Measurements from ENCODE around the gene CCNT1.
A peak's percentile ranks its signal among the peaks of the same experiment; 100 is the strongest.
"Not testable (repeated sequence)": the region's sequence is repeated elsewhere in the genome, so short reads cannot be mapped to it uniquely, and the experiment has no call there.

The CCNT1 gene

DNA sequence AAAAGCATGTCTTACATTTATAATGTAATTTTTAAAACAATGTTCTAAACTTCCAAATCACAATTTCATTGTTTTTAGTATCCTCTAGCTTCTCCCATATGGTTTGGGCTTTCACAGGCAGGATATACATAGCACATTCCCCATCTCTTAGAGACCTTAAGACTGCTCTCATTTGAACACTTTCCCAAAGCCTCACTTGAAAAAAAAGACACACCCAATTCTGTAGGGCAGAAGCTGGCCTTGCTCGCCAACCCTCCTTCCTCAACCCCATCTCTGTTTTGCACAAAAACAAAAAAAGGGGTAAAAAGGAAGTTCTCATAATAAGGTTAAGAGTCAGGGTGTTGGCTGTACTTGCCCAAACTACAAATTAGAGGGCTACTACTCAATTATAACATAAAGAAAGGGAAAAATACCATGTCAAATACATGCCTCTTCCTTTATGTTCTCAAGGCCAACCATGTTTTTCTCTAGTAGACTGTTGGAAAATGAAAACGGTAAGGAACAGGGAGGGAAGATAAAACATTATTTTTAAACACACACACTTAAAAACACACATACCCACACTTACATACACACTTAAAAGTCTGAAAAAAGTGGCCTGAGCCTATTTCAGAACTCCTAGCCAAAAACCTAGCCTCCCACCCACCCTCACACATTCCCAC is 24.6 kb downstream of the CCNT1 start:
- no peak for DNase-seq (ENCODE audit: low spot score)

DNA sequence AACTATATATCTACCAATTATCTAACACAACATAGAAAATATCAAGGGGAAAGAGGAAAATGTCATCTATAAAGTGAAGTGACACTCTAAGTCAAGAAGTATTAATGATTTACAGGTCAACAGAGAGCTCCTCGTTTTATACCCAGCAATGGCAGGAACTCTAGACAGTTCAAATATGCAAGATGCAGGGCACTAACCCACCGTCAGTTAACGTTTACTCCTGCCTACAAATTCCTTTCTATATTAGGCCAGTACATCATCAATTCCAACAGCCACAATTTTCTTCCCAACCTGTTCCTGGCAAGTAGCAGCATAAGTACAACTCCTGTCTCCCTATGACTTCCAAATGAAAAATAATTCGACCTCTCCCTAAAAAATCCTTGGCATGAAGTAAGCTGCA is 25.5 kb downstream of the CCNT1 start:
- DNase-seq (ENCODE audit: low spot score), result no peak

GRCh38 chr12:48690436-48690835 is 26.1 kb downstream of the CCNT1 start:
- no peak for DNase-seq (ENCODE audit: low spot score)

DNA sequence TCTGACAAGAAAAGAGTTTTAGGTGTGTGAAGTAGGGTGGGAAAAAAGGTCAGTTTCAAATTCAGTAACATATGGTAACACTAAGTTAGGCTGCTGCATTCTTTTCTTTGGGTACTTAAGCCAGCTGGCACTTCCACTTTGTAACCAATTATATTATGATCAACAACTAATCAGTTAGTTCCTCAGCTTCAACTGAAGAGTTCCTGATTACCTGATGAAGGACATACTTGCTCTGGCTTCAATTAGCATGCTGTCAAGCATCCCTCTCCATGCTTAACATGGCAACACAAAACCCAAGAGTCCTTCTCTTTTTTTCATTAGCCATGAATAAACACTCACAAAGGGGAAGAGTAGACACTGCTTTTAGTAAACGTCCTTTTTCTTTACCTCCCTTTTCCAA is 27.7 kb downstream of the CCNT1 start:
- DNase-seq (ENCODE audit: low spot score), result no peak

- DNase-seq (ENCODE audit: low spot score), result no peak
These were observed 28.9 kb downstream of the CCNT1 start for GRCh38 chr12:48687592-48687991.

DNA sequence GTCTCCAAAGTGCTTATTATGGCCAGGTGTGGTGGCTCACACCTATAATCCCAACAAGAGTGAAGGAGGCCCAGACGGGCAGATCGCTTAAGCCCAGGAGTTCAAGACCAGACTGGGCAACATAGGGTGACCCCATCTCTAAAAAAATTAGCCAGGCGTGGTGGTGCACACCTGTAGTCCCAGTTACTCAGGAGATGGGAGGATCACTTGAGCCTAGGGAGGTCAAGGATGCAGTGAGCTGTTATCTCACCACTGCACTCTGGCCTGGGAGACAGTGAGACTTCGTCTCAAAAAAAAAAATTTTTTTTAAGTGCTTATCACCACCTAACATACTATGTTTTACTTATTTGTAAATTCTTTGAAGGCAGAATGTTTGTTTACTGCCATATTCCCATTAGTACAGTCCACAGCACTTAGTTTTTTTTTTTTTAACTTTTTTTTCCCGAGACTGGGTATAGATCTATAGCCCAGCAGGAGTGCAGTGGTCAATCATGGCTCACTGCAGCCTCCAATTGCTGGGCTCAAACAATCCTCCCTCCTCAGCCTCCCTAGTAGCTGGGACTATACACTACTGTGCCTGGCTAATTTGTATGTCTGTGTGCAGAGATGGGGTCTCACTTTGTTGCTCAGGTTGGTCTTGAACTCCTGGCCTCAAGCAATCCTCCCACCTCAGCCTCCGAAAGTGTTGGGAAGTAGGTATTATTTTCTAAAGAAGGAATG is 29.7 kb downstream of the CCNT1 start:
- no peak for DNase-seq (ENCODE audit: low spot score)

- DNase-seq (ENCODE audit: low spot score), result no peak
These were observed 30.4 kb downstream of the CCNT1 start for GRCh38 chr12:48686037-48686595.

GRCh38 chr12:48683534-48683933 is 33.0 kb downstream of the CCNT1 start:
- DNase-seq (ENCODE audit: low spot score), result no peak

DNA sequence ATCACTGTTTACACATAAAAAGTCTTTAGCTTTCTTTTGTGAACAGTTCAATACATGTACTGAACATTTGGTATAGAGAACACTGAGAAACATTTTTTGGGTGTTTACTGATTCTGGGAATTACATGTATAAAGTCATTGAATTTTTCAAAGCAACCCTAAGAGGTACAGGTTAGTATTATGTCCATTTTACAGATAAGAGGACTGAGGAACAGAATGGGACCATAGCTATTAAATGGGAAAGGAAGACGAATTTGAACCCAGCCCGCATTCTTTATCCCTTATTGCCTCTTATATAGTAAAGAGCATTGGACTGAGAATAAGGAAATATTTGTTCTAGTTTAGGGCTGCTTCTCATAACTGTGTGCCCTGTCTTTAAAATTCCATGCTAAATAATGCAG is 33.6 kb downstream of the CCNT1 start:
- DNase-seq (ENCODE audit: low spot score), result no peak

GRCh38 chr12:48682533-48682905 is 34.0 kb downstream of the CCNT1 start:
- not testable (repeated sequence) for DNase-seq (ENCODE audit: low spot score)

- peak; percentile 97 for DNase-seq (ENCODE audit: low spot score)
These were observed 34.6 kb downstream of the CCNT1 start, which contains the start of gene KANSL2 for GRCh38 chr12:48681710-48682532. Gene KANSL2, minus strand, starts transcription at chr12:48682238. Its CDS starts 606 bp downstream, at chr12:48681632.

GRCh38 chr12:48681399-48681709 is 35.2 kb downstream of the CCNT1 start:
- no peak for DNase-seq (ENCODE audit: low spot score)

- no peak for DNase-seq (ENCODE audit: low spot score)
These were observed 35.6 kb downstream of the CCNT1 start for GRCh38 chr12:48680861-48681260.

DNA sequence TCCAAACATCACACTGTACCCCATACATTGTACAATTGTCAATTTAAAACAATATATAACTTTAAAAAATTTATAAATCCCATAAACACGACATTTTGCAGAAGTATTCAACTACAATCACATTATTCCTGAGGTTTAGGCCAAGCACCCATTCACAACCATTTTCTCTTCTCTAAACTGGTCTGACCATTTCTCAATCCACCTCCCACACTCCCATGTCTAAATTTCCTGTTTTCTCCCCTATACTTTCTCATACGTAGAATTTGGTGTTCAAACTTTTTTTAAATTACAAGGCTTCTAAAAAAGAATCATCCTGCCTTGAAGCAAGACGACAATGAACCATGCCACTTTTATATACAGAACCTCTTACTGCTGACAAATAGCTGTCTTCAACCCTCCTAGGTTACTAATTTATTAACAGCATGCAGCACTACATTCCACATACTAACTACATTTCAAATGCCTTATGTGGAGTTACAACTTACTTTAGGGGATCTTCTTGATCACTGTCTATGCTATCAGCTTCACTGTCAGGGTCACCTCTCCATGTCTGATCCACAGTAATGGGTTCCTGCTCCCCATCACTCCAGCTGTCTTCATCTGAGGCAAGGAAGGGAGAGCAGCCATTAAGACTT is 37.8 kb downstream of the CCNT1 start:
- DNase-seq (ENCODE audit: low spot score), result no peak

- no peak for DNase-seq (ENCODE audit: low spot score)
These were observed 45.2 kb downstream of the CCNT1 start for GRCh38 chr12:48671231-48671856.

GRCh38 chr12:48668996-48669395 is 47.5 kb downstream of the CCNT1 start:
- no peak for DNase-seq (ENCODE audit: low spot score)

- no peak for DNase-seq (ENCODE audit: low spot score)
These were observed 56.6 kb downstream of the CCNT1 start for GRCh38 chr12:48659863-48660262.

- no peak for DNase-seq (ENCODE audit: low spot score)
These were observed 64.8 kb downstream of the CCNT1 start for GRCh38 chr12:48651681-48652080.

DNA sequence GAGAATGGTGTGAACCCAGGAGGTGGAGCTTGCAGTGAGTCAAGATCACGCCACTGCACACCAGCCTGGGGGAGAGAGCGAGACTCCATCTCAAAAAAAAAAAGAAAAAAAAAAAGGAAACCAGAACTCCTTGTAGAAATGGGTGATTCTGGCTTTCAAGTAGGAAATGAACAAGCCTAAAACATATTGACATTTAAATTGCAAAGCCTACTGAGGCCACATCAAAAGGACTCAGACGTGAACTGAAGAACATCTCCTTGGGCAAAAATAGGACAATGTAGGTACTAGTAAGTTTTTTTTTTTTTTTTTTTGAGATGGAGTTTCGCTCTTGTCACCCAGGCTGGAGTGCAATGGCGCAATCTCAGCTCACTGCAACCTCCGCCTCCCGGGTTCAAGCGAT is 71.2 kb downstream of the CCNT1 start:
- DNase-seq (ENCODE audit: low spot score), result not testable (repeated sequence)

DNA sequence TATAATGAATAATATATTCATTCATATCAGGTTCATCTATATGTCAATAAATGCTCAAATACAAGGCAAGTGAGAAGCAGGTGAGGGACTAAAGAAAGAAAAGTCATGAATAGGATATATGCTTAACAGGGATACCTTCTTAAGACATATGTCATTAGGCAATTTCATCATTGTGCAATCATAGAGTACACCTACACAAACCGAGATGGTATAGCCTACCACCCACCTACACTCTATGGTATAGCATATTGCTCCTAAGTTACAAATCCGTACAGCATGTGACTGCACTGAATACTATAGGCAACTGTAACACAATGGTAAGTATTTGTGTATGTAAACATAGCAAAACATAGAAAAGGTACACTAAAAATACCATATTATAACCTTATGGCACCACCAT is 73.5 kb downstream of the CCNT1 start:
- no peak for DNase-seq (ENCODE audit: low spot score)

DNA sequence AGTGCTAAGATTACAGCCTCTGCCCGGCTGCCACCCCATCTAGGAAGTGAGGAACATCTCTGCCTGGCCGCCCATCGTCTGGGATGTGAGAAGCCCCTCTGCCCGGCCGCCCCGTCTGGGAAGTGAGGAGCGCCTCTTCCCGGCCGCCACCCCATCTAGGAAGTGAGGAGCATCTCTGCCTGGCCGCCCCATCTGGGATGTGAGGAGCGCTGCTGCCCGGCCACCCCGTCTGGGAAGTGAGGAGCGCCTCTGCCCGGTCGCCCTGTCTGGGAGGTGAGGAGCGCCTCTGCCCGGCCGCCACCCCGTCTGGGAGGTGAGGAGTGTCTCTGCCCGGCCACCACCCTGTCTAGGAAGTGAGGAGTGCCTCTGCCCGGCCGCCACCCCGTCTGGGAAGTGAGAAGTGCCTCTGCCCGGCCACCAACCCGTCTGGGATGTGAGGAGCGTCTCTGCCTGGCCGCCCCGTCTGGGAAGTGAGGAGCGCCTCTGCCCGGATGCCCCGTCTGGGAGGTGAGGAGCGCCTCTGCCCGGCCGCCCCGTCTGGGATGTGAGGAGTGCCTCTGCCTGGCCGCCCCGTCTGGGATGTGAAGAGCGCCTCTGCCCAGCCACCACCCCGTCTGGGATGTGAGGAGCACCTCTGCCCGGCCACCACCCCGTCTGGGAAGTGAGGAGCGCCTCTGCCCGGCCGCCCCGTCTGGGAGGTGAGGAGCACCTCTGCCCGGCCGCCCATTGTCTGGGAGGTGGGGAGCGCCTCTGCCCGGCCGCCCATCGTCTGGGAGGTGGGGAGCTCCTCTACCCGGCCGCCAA is 74.6 kb downstream of the CCNT1 start:
- DNase-seq (ENCODE audit: low spot score), result not testable (repeated sequence)

Data from CD4-positive, alpha-beta T cell treated with Interleukin-6 at 100 ng/mL for 8 hours (primary cell).